ENCODE data around the gene CD2AP.

The CD2AP gene

DNA sequence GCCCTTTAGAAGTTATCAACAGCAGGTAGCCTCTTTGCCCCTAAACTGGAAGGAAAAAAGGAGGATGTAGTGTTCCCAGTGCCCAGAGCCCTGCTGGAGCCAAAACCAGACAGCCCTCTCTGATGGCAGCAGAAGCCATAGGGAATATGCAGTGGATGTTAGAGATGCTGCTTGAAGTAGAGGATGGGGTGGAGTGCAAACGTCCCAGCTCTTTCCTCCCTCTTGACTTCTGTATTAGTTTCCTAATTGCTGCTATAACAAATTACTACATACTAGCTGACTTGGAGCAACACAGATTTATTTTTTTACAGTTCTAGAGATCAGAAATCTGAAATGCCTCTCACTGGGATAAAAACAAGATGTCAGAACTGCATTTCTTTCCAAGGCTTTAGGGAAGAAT is 12.5 kb upstream of the CD2AP start:
- DNase-seq (ENCODE audit: insufficient read length, low spot score) (no peak), FAIRE-seq (no peak)
- TF ChIP-seq, protein P1, sequence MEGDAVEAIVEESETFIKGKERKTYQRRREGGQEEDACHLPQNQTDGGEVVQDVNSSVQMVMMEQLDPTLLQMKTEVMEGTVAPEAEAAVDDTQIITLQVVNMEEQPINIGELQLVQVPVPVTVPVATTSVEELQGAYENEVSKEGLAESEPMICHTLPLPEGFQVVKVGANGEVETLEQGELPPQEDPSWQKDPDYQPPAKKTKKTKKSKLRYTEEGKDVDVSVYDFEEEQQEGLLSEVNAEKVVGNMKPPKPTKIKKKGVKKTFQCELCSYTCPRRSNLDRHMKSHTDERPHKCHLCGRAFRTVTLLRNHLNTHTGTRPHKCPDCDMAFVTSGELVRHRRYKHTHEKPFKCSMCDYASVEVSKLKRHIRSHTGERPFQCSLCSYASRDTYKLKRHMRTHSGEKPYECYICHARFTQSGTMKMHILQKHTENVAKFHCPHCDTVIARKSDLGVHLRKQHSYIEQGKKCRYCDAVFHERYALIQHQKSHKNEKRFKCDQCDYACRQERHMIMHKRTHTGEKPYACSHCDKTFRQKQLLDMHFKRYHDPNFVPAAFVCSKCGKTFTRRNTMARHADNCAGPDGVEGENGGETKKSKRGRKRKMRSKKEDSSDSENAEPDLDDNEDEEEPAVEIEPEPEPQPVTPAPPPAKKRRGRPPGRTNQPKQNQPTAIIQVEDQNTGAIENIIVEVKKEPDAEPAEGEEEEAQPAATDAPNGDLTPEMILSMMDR (IDR thresholded peaks at IDR 0.05; ENCODE audit: insufficient read depth, missing control alignments) = no peak

DNA sequence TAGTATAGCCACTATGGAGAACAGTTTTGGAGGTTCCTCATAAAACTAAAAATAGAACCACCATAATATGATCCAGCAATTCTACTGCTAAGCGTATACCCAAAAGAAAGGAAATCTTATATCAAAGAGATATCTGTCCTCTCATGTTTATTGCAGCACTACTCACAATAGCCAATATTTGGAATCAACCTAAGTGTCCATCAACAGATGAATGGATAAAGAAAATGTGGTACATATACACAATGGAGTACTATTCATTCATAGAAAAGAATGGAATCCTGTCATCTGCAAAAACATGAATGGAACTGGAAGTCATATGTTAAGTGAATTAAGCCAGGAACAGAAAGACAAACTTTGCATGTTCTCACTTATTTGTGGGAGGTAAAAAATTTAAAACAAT is 5.7 kb upstream of the CD2AP start:
- DNase-seq (ENCODE audit: insufficient read length, low spot score) (no peak), FAIRE-seq (no peak)
- TF ChIP-seq, protein P1 (IDR thresholded peaks at IDR 0.05; ENCODE audit: insufficient read depth, missing control alignments) = no peak

DNA sequence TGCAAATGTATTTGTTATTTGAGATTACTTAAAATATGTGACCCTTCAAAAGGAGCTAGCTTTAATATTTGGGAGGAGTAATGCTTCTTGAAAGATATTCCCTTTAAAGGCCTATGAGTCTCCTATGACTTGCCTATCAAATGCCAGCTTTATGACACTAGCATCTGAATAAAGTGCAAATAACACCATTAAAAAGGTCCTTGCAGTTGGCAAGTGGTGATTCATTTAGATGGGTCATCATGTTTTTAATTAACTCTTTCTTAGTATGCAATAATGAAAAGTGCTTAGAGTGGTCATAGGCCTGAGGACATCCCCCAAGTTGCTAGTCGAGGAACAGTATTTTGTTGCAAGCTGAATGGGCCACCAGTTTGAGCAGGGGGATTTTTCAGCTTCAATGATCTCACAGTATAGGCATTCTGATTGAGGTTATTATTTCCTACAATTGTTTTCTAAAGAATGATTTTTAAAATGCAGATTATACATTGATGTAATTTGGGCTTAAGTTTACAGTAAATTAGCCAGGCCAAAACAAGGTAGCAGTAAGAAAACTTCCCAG is 3.7 kb upstream of the CD2AP start:
- no peak for FAIRE-seq
- TF ChIP-seq, protein P1 (IDR thresholded peaks at IDR 0.05; ENCODE audit: insufficient read depth, missing control alignments) = no peak
- DNase-seq (ENCODE audit: insufficient read length, low spot score) = no peak

DNA sequence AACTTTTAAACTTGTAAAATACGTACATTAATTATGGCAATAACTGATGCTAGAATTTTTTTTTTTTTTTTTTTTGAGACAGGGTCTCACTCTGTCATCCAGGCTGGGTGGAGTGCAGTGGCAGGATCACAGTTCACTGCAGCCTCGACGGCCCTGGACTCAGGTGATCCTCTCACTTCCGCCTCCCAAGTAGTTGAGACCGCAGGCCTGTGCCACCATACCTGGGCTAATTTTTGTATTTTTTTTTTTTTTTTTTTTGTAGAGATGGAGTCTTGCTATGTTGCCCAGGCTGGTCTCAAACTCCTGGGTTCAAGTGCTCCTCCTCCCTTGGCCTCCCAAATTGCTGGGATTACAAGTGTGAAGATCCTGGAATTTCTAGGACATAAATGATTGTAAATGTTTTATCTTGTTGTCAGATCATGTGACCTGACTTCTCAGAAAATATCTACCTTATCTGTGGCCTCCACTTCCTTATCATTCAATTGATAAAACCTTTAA is 2.2 kb upstream of the CD2AP start:
- DNase-seq (ENCODE audit: insufficient read length, low spot score) (no peak), FAIRE-seq (no peak)
- TF ChIP-seq, protein P1 (IDR thresholded peaks at IDR 0.05; ENCODE audit: insufficient read depth, missing control alignments) = no peak

DNA sequence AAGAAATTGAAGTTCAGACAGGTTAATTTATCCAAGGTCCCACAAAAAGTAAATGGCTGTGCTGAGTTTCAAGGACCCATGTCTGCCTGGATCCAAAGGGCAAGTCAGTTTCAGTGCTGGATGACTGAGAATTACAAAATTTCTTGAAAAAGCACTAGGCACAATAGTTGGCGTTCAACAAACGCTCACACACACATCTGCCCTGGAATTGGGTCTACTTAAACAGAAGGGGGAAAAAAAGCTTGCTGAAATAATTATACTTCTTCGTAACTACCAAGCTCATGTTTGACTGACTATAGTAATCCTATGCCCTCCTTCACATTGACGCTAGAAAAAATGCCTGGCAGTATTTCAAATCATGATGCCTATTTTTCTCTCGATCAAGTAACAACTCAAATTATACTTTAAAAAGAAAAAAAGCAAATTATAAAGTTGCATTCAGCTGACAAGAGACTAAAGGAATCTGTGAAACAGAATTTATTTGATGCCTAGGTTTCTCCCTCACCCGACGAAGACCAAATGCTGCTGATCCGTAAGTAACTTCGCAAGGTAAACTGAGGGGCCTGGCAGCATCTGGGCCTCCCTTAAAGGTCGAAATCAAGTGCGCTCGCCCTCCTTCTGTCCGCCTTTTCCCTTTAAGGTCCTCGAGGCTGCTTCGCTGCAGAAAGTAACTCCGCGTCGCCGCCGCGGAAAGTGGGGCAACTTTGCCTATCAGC is 650 bp upstream of the CD2AP start:
- FAIRE-seq = no peak
- TF ChIP-seq, protein P1 (IDR thresholded peaks at IDR 0.05; ENCODE audit: insufficient read depth, missing control alignments) = no peak
- no peak for DNase-seq (ENCODE audit: insufficient read length, low spot score)

DNA sequence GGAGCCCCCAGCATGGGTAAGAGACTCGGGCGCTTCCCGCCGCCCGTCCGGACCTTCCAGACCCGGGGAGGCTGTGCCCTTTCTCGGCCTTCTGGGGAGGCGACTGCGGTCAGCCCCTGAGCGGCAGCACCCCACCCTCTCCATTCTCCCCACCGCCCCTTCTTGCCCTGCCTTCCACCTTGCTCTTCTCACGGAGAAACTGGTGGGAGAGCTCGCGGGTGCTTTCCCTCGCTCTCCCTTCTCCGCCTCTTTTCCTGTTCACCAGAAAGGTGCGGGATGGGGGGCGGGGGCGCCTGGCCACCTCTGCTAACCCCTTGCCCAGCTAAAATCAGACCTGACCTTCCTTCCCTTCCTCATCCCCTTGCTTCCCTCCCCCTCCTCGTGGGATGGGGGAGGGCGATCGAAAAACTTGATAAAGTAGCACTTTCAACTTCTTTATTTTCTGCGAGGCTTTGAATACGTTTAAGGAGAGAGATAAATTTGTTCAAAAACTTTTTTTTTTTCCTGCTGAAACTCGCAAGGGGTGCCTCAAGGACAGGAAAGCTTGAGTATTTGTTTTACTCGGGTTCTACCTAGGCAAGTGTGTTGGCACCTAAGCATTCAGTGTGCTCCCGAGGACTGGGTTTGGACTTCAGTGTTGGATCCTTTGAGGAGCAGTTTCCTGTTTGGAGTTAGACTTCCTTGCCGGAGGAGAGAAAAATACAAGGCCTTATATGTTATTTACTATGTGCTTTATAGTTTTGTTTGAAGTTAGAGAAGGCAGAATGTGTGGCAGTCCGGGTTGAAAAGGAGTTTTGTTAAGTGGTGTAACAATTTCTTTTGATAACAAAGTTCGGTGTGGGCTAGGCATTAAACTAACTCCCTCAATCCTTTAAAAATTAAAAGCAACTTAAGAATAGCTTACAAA is 897 bp downstream of the CD2AP start:
- DNase-seq (ENCODE audit: insufficient read length, low spot score) (no peak), FAIRE-seq (no peak)
- TF ChIP-seq, protein P1 (IDR thresholded peaks at IDR 0.05; ENCODE audit: insufficient read depth, missing control alignments) = no peak
